HuH-7.5 (cell line): ENCODE results near the gene THRB.
A peak's percentile ranks its signal among the peaks of the same experiment; 100 is the strongest.

ENCODE experiments used
- DNase-seq: peaks from one replicate; pipeline ENCODE4 v3.0.0; 2011; ENCODE audit warnings: low spot score

The THRB gene

GRCh38 chr3:24351779-24352469, 142.7 kb downstream of the THRB start:
- DNase-seq, result no peak

DNA sequence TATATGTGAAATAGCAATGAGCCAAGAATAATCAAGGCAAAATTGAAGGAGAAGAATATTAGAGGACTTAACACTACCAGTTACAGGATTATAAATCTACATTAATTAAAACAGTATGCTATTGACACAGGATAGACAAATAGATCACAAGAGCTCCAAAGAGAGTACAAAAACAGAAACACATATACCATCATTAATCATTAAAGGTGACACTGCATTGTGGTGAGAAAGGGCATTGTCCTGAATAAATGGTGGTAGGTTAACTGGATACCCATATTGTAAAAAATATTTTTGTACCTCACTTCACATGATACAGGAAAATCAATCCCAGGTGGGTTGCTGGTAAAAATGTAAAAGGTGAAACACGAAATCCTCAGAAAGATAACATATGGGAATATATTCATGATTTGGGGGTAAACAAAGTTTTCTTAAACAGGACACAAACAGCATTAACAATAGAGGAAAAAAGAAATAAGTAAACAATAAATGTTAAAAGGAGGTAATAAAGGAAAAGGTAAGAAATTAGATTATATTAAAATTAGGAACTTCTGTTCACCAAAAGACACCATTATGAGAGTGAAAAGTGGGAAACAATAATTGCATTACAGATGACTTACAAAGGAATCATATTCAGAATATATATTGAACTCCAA, 145.2 kb downstream of the THRB start:
- no peak for DNase-seq

- DNase-seq, result no peak
Measured at GRCh38 chr3:24348348-24348747, 146.3 kb downstream of the THRB start.

GRCh38 chr3:24344784-24345439, 149.7 kb downstream of the THRB start:
- no peak for DNase-seq

DNA sequence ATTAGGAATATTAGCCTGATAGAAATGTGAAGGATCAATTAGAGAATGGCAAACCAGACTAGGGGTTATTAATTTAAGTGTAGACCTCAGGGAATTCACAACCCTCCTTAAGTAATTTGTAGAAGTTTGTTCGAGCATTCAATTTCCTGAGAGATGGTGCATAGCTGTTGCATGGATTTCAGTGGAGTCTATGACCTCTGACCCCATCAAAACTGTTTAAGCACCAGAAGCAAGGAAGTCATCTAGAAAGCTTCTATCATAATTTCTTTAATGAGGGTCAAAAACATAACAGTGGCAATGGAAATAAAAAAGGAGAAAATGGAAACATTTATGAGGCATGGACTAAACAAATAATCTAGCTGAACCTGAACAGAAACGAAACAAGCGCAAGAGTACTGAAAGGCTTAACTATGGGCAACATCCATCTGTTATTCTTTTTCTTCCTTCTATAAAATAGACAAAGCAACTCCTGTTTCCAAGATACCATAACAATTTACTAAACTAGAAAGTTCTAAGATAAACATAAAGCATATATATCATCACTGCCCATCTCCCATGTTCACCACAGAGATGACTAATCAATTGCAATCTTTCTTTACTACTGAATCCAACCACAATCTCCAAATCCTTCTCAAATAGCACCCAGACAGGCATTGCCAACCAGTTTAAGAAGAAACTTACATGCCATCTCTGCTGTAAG, 151.4 kb downstream of the THRB start:
- no peak for DNase-seq

- DNase-seq, result no peak
Measured at GRCh38 chr3:24342275-24342674, 152.4 kb downstream of the THRB start.

GRCh38 chr3:24341668-24342067, 153.0 kb downstream of the THRB start:
- no peak for DNase-seq

DNA sequence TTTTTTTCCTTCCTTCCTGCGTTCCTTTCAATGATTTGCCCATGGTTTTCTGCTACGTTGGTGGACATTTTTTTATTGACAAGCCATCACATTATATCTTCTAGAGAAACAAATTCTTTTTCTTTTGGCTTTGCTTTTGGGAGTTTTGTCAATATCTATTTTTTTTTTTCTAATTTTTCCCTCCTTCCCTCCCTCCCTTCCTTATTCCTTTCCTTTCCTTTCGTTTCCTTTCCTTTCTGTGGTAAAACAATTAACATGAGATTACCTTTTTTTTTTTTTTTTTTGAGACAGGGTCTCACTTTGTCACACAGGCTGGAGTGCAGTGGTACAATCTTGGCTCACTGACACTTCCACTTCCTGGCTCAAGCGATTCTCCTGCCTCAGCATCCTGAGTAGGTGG, 153.7 kb downstream of the THRB start:
- DNase-seq, result no peak

DNA sequence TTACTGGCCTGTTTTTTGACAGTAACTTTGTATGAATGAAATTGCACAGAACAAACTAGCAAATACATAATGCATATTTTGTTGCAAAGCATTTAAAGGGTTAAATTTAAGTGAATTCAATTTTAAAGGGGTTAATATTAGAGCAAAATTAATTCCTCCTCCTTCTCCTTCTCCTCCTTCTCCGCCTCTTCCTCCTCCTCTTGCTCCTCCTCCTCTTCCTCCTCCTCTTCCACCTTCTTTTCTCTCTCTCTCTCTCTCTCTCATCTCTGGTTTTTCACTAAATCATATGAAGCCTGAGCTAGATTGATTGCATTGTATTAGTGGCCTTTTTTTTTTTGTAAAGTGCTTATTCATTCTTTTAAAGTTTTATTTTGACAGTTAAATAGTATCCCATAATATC, 154.5 kb downstream of the THRB start:
- no peak for DNase-seq

- DNase-seq, result no peak
Measured at GRCh38 chr3:24339266-24339825, 155.3 kb downstream of the THRB start.

- no peak for DNase-seq
Measured at GRCh38 chr3:24338409-24339130, 156.1 kb downstream of the THRB start.

GRCh38 chr3:24336101-24336500, 158.5 kb downstream of the THRB start:
- no peak for DNase-seq

GRCh38 chr3:24332092-24332491, 162.6 kb downstream of the THRB start:
- no peak for DNase-seq

DNA sequence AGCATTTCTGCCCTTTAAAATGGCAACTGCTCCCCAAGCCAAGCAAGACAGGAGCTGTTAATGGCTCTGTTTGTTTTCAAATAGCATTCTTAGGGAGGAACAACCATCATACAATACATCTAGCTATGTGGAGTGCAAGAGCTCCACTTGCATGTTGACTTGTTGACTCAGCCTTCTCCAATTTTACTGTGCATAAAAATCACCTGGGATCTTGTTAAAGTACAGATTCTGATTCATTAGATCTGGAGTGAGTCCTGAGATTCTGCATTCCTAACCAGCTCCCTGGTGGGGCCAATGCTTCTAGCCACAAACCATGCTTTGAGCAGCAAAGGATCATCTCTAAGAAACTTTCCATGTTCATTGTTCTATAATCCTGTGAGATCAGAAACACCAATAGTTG, 171.4 kb downstream of the THRB start:
- no peak for DNase-seq

DNA sequence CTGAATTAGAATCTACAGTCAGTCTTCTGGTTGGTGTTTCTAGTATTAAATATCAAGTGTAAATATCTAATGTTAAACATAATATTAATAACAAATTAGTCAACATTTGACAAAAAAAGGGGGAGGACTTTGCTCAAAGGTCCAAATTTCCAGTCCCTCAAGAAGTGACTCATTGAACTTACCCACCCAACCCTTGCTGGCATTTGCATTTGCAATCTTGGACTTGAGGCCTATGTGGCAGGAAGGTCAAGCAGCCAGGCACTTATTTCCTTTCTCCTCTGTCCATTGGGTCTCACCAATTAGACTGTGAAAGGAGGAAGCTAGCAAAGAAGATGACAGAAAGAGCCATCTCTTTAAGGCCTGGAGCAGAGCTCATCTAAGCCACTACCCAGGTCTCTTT, 174.0 kb downstream of the THRB start:
- no peak for DNase-seq

DNA sequence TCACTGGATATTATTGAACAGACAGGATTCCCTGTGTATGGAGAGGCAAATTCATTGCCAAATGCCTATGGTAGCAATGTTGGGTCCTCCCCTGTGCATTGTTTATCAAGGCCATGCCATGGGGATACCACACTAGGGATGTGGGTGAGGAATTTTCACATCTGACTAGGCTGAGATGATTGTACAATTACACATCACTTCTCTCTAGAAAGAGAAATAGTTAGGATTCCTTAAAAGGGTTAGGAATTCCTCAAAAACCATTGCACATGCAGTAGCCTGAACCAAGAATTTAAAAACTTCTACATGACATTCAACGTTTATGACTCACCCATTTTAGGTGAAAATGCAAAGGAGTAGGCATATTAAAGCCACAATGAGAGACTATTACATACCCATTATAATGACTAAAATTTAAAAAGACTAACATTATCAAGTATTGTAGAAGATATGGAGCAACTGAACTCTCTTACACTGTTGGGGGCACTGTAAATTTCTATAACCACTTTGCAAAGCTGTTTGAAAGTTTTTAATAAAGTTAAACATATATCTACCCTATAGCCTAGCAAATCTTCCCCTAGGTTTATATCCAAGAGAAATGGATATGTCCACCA, 175.9 kb downstream of the THRB start:
- DNase-seq, result no peak

- DNase-seq, result peak; percentile 22
Measured at GRCh38 chr3:24316887-24317383, 177.7 kb downstream of the THRB start.

GRCh38 chr3:24315971-24316370, 178.7 kb downstream of the THRB start:
- DNase-seq, result no peak

GRCh38 chr3:24315356-24315755, 179.3 kb downstream of the THRB start:
- no peak for DNase-seq

DNA sequence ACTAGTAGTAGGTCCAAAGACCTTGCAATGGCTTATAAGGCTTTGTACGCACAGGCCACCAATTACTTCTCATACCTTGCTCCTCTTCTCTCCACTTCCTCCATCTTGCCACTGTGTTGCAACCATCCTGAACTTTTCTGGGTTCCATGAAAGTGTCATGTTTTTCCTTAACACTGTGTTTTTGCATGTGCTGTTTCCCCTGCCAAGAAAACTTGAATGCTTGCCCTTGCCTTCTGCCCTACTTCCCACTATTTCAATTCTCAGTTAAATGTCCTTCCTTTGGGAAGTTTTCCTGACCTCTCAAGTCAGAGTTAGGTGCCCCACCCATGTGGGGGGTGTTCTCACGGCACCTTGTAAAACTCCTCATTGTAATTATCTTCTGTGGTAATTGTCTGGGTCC, 182.8 kb downstream of the THRB start:
- DNase-seq, result no peak

DNA sequence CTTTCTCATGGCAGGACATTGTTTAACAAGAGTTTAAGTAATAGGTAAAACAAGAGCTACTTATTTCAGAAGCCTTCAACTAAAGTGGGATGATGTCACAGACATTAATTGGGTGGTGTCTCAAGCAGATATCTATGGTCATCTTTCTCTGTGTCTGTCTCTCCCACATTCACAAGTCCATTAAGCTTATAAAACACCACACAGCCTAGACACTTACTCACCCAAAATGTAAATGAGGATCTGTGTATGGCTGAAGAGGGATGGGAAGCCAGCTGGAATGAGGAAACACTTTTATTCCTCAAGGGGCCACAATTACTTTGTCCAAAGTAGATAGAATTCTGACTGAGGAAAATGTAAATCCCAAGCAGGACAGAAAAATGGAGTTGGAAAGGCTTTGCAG, 183.8 kb downstream of the THRB start:
- DNase-seq, result no peak
